ENCODE measurements around the gene DRD1.

Gene DRD1

GRCh38 chr5:175487514-175488222 lies 43.7 kb upstream of the DRD1 start:
- no peak overlapping the region for H3K4me3 ChIP-seq (ENCODE audit: low read depth in 1 of 2, low read length in 1 of 2)
- TF ChIP-seq CTCF (IDR thresholded peaks at IDR 0.05), result no peak

GRCh38 chr5:175485631-175486030 lies 41.6 kb upstream of the DRD1 start:
- Histone ChIP-seq H3K27me3 (no peaks in the 10 kb centered on the region), H3K9me3 (no peaks in the 10 kb centered on the region), H3K27ac (peak overlapping the region; percentile 61), H3K36me3 (peaks cover 6% of the 10 kb centered on the region), H3K4me1 (ENCODE audit: control insufficient read depth in 1 of 2, insufficient read depth in 1 of 2, low read depth in 1 of 2, low read length in 1 of 2) (peaks cover 50 to 64% of the 10 kb centered on the region in 2 experiments), H3K4me3 (ENCODE audit: low read depth in 1 of 2, low read length in 1 of 2) (no peak overlapping the region)
- no peak for TF ChIP-seq CTCF (IDR thresholded peaks at IDR 0.05)

More at GRCh38 chr5:175487514-175488222, 43.7 kb upstream of the DRD1 start:
- peaks cover 40 to 48% of the 10 kb centered on the region in 2 experiments for H3K4me1 ChIP-seq (ENCODE audit: control insufficient read depth in 1 of 2, insufficient read depth in 1 of 2, low read depth in 1 of 2, low read length in 1 of 2)
- H3K9me3 ChIP-seq, result no peaks in the 10 kb centered on the region
- H3K27me3 ChIP-seq, result no peaks in the 10 kb centered on the region
- H3K36me3 ChIP-seq, result peaks cover 16% of the 10 kb centered on the region
- H3K27ac ChIP-seq, result no peak overlapping the region

- peaks cover 6% of the 10 kb centered on the region for H3K36me3 ChIP-seq
- H3K4me1 ChIP-seq (ENCODE audit: control insufficient read depth in 1 of 2, insufficient read depth in 1 of 2, low read depth in 1 of 2, low read length in 1 of 2), result peaks cover 48 to 61% of the 10 kb centered on the region in 2 experiments
- TF ChIP-seq CTCF (IDR thresholded peaks at IDR 0.05), result no peak
- no peaks in the 10 kb centered on the region for H3K9me3 ChIP-seq
- H3K27ac ChIP-seq, result peak overlapping the region; percentile 61
- H3K27me3 ChIP-seq, result no peaks in the 10 kb centered on the region
- H3K4me3 ChIP-seq (ENCODE audit: low read depth in 1 of 2, low read length in 1 of 2), result no peak overlapping the region
Observed at GRCh38 chr5:175484829-175485228, 40.8 kb upstream of the DRD1 start.

- peaks cover 50 to 62% of the 10 kb centered on the region in 2 experiments for H3K4me1 ChIP-seq (ENCODE audit: control insufficient read depth in 1 of 2, insufficient read depth in 1 of 2, low read depth in 1 of 2, low read length in 1 of 2)
- no peak overlapping the region for H3K4me3 ChIP-seq (ENCODE audit: low read depth in 1 of 2, low read length in 1 of 2)
- H3K27me3 ChIP-seq, result no peaks in the 10 kb centered on the region
- no peaks in the 10 kb centered on the region for H3K9me3 ChIP-seq
- no peak for TF ChIP-seq CTCF (IDR thresholded peaks at IDR 0.05)
- peaks cover 6% of the 10 kb centered on the region for H3K36me3 ChIP-seq
- no peak overlapping the region for H3K27ac ChIP-seq
Observed at GRCh38 chr5:175484322-175484721, 40.3 kb upstream of the DRD1 start.

- TF ChIP-seq CTCF (IDR thresholded peaks at IDR 0.05), result no peak
- H3K4me1 ChIP-seq (ENCODE audit: control insufficient read depth in 1 of 2, insufficient read depth in 1 of 2, low read depth in 1 of 2, low read length in 1 of 2), result peaks cover 57 to 68% of the 10 kb centered on the region in 2 experiments
- no peaks in the 10 kb centered on the region for H3K9me3 ChIP-seq
- no peak overlapping the region for H3K4me3 ChIP-seq (ENCODE audit: low read depth in 1 of 2, low read length in 1 of 2)
- no peak overlapping the region for H3K27ac ChIP-seq
- H3K36me3 ChIP-seq, result peaks cover 3% of the 10 kb centered on the region
- H3K27me3 ChIP-seq, result peaks cover 2% of the 10 kb centered on the region
Observed at GRCh38 chr5:175483337-175483736, 39.4 kb upstream of the DRD1 start.

All from neutrophil (primary cell).